ENCODE data around the gene TNFAIP8. TPM values are rescaled to one million over a fixed set of nuclear protein-coding genes. Genes with fewer than 3 reads are reported as not detected.

TNFAIP8 gene
- total and polyA plus RNA-seq, 10 of the 15 experiments (the other 5 are each of a cell fraction or from before 2014, with no cell fraction given), result 124 to 324 (median 177) TPM

DNA sequence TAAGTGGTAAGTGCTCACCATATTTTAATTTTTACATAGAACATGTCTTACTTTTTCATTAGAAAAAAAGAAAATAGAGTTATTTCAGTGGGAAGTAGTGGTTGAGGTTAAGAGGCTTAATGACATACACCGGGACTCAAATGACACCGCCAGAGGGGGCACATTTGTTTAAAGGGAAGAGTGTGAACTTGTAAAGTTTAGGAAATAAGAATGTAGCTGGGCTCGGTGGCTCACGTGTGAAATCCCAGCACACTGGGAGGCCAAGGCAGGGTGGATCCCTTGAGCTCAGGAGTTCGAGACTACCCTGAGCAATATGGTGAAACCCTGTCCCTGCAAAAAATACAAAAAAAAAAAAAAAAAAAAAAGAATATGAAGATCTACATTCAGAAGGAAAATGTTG, 43.4 kb upstream of the TNFAIP8 start:
- FAIRE-seq, result no peak
- RAD21 ChIA-PET (ENCODE audit: unreplicated experiment), result interaction anchor here (0.7 to 9.5 kb wide), 17 partner anchors 11 to 324 kb away, joined by 3 to 303 read pairs (median 6); partner anchors contain the start of gene DTWD2
- ATAC-seq, result no peak
- Histone ChIP-seq H3K79me2 (ENCODE audit: control insufficient read depth, insufficient read depth, low read length) (peaks cover 71% of the 10 kb centered on the region), H3K9me3 (replicated peaks; ENCODE audit: control insufficient read depth, insufficient read depth, low read length) (no peaks in the 10 kb centered on the region), H4K20me1 (ENCODE audit: control insufficient read depth, insufficient read depth) (no peaks in the 10 kb centered on the region), H3K36me3 (ENCODE audit: control insufficient read depth in 2 of 2, insufficient read depth in 2 of 2, low read length in 1 of 2) (0 out of 4 replicates have a peak, but pooled peaks cover 0 to 2% of the 10 kb centered on the region in 2 experiments), H3K9ac (ENCODE audit: control insufficient read depth, insufficient read depth, low read length) (no peak overlapping the region), H3K27me3 (replicated peaks in 1 of 2; ENCODE audit: control insufficient read depth in 2 of 2, insufficient read depth in 2 of 2, low read length in 1 of 2) (no peaks in the 10 kb centered on the region), H3K27ac (ENCODE audit: control insufficient read depth, insufficient read depth) (peak overlapping the region; percentile 9; the same call in 1 of the 2 replicates), H3K4me2 (ENCODE audit: control insufficient read depth, insufficient read depth) (no peak overlapping the region), H3K4me1 (ENCODE audit: control insufficient read depth, insufficient read depth, low read length) (peaks cover 64% of the 10 kb centered on the region), H2AFZ (ENCODE audit: control insufficient read depth, low read depth, low read length) (no peak overlapping the region), H3K4me3 (no peak overlapping the region)
- SMC1A ChIA-PET (ENCODE audit: uncharacterized antibody, unreplicated experiment), result interaction anchor here (0.7 to 19.0 kb wide), 19 partner anchors 9 to 323 kb away, joined by 3 to 393 read pairs (median 7); partner anchors contain the start of genes DTWD2 and TNFAIP8
- CTCF ChIA-PET, result interaction anchor here (1.0 to 12.6 kb wide), 11 partner anchors 11 to 325 kb away, joined by 3 to 413 read pairs (median 5); partner anchors contain the start of gene DTWD2
- no TSS peak for BruUV-seq (replicated peaks)
- 96% methylated on average over 4 of the region's 5 CpGs for WGBS (ENCODE audit: insufficient coverage, insufficient replicate concordance, low lambda C conversion rate, missing lambda C conversion rate)
- intact Hi-C loops (cut with micrococcal nuclease; ENCODE audit: unreplicated experiment) (no loop called here), in situ Hi-C loops (cut with MboI) (no loop called here)
- POLR2A ChIA-PET, result interaction anchor here (0.9 to 3.0 kb wide), 11 partner anchors 9 to 242 kb away, joined by 3 to 13 read pairs (median 5); partner anchors contain the start of gene DMXL1
- no peak for DNase-seq (ENCODE audit: low read depth, low spot score)
- TF ChIP-seq PAX8 (IDR thresholded peaks at IDR 0.05) (no peak), STAT1 (conservative IDR thresholded peaks at IDR 0.05) (no peak), FOXM1 (IDR thresholded peaks at IDR 0.05; ENCODE audit: low read depth, low read length) (no peak), JUNB (IDR thresholded peaks at IDR 0.05) (no peak), NR2C2 (IDR thresholded peaks at IDR 0.05; ENCODE audit: borderline replicate concordance, control insufficient read depth, insufficient read length, low read depth) (no peak), ATF7 (IDR thresholded peaks at IDR 0.05; ENCODE audit: low read depth) (no peak), PML (IDR thresholded peaks at IDR 0.05; ENCODE audit: low read length) (no peak), KDM1A (IDR thresholded peaks at IDR 0.05; ENCODE audit: borderline replicate concordance) (no peak), JUND (IDR thresholded peaks at IDR 0.05; ENCODE audit: low read depth, low read length) (no peak), TCF3 (IDR thresholded peaks at IDR 0.05; ENCODE audit: borderline replicate concordance, insufficient read depth, low read depth, low read length) (no peak)

All from GM12878 (cell line).